ENCODE data around the gene KCNJ5.

- TF ChIP-seq CTCF (IDR thresholded peaks at IDR 0.05 in 2 of 3, conservative IDR thresholded peaks at IDR 0.05 in 1 of 3; ENCODE audit: borderline replicate concordance in 1 of 3, insufficient read depth in 1 of 3, low read depth in 2 of 3, low read length in 2 of 3) (no peak), POLR2A (IDR thresholded peaks at IDR 0.05; ENCODE audit: borderline replicate concordance, extremely low read depth, insufficient read depth, insufficient read length) (no peak), POLR2AphosphoS5 (IDR thresholded peaks at IDR 0.05; ENCODE audit: low read depth, low read length) (no peak), EZH2 (IDR thresholded peaks at IDR 0.05) (no peak), SIN3A (IDR thresholded peaks at IDR 0.05; ENCODE audit: low read depth) (no peak), RAD21 (IDR thresholded peaks at IDR 0.05; ENCODE audit: low read depth) (no peak), ELF1 (IDR thresholded peaks at IDR 0.05; ENCODE audit: borderline replicate concordance, low read depth) (no peak), EGR1 (IDR thresholded peaks at IDR 0.05; ENCODE audit: low read depth) (no peak), SRF (IDR thresholded peaks at IDR 0.05; ENCODE audit: low read depth) (no peak), EZH2phosphoT487 (IDR thresholded peaks at IDR 0.05; ENCODE audit: borderline replicate concordance) (no peak), ZNF274 (IDR thresholded peaks at IDR 0.05; ENCODE audit: low read depth, low read length) (no peak), SP1 (IDR thresholded peaks at IDR 0.05; ENCODE audit: low read depth) (no peak), CEBPB (IDR thresholded peaks at IDR 0.05; ENCODE audit: low read depth) (no peak)
Measured at GRCh38 chr11:128936606-128937251, 45.6 kb downstream of the KCNJ5 start.
